HCT116 (cell line): ENCODE results near the gene SAMD1. TPM values are rescaled to one million over a fixed set of nuclear protein-coding genes. Genes with fewer than 3 reads are reported as not detected.

Experiments used
- ATAC-seq: fragments of 200-7000 bp; cut with Tn5 transposase; 2 replicates; pipeline ENCODE4 v1.9.1; 2020; ENCODE audit warnings: mild to moderate bottlenecking, moderate library complexity
- BruUV-seq: library from RNA; stranded (reverse); fragments of 400-500 nt; replicated peaks from 2 replicates; lab custom pipeline; 2021; lab: Mats Ljungman, UMichigan
- CTCF ChIA-PET: fragments of 300-600 bp; sonication (Branson Sonifier 250); formaldehyde crosslinking; loops from one replicate; lab custom pipeline; 2021; ENCODE audit warnings: antibody characterized with exemption; lab: Charles Lee
- POLR2A ChIA-PET: fragments of 300-600, 350-600 bp; sonication (Branson Sonifier 250); formaldehyde crosslinking; loops from one replicate; lab custom pipeline; 2021; ENCODE audit warnings: antibody characterized with exemption; lab: Charles Lee
- RAD21 ChIA-PET, 2 experiments: fragments of 300-600 bp; sonication (Branson Sonifier 250); formaldehyde crosslinking; loops; one replicate each; lab custom pipeline; 2023; ENCODE audit warnings: low total read pairs in 2 of 2; ENCODE audit not compliant: uncharacterized antibody in 2 of 2, unreplicated experiment in 2 of 2, low non-redundant PET in 1 of 2; lab: Charles Lee
- DNase-seq: peaks from one replicate; pipeline ENCODE4 v3.0.0-alpha.2; 2010; ENCODE audit warnings: low read depth, low spot score
- H2AFZ ChIP-seq: fragments of 200-600 bp; shearing (Covaris generic), sonication (generic); 2 replicates; pipeline ENCODE4 v1.6.1; 2017; ENCODE audit warnings: low read depth, mixed run types, mixed read lengths, antibody characterized with exemption, low read length; ENCODE audit not compliant: poor library complexity, severe bottlenecking
- H3K27ac ChIP-seq: 2 replicates; pipeline ENCODE4 v1.5.1; 2012; ENCODE audit warnings: low read depth, low read length
- H3K27me3 ChIP-seq: fragments of 200-600 bp; sonication (generic); 2 replicates; pipeline ENCODE4 v1.6.1; 2016; ENCODE audit warnings: mixed run types, low read length, mixed read lengths; ENCODE audit not compliant: insufficient read depth
- H3K36me3 ChIP-seq, 2 experiments: fragments of 200-500 bp in 1 of 2; fragments of 200-600 bp in 1 of 2; sonication (Bioruptor generic) in 1 of 2; sonication (generic) in 1 of 2; 2 replicates each; pipeline versions ENCODE4 v1.5.1 to v1.6.1; 2014 to 2016; ENCODE audit warnings: low read length in 2 of 2, inconsistent platforms in 1 of 2, mixed read lengths in 1 of 2, mixed run types in 1 of 2; ENCODE audit not compliant: insufficient read depth in 2 of 2, control insufficient read depth in 1 of 2
- H3K4me1 ChIP-seq, 2 experiments: fragments of 200-600 bp in 1 of 2; sonication (generic) in 1 of 2; 2 replicates each; pipeline versions ENCODE4 v1.5.1 to v1.6.1; 2012 to 2017; ENCODE audit warnings: low read length in 2 of 2, inconsistent platforms in 1 of 2, mild to moderate bottlenecking in 1 of 2, mixed read lengths in 1 of 2, mixed run types in 1 of 2, moderate library complexity in 1 of 2; ENCODE audit not compliant: insufficient read depth in 2 of 2, control insufficient read depth in 1 of 2
- H3K4me2 ChIP-seq: fragments of 200-600 bp; sonication (generic); 2 replicates; pipeline ENCODE4 v1.6.1; 2017; ENCODE audit warnings: mixed run types, low read length, mixed read lengths
- H3K4me3 ChIP-seq, 2 experiments: fragments of 200-600 bp in 1 of 2; sonication (generic) in 1 of 2; replicated peaks in 1 of 2; 2 replicates each; pipeline ENCODE4 v1.5.1; 2011 to 2016; ENCODE audit warnings: low read length in 2 of 2, control low read depth in 1 of 2, low read depth in 1 of 2, mild to moderate bottlenecking in 1 of 2, mixed read lengths in 1 of 2, mixed run types in 1 of 2
- H3K79me2 ChIP-seq: fragments of 200-600 bp; sonication (generic); 2 replicates; pipeline ENCODE4 v1.6.1; 2017; ENCODE audit warnings: mild to moderate bottlenecking, mixed run types, low read length, moderate library complexity, mixed read lengths; ENCODE audit not compliant: insufficient read depth
- H3K9ac ChIP-seq: fragments of 200-600 bp; sonication (generic); 2 replicates; pipeline ENCODE4 v1.6.1; 2016; ENCODE audit warnings: low read length, mixed read lengths
- H3K9me2 ChIP-seq: fragments of 200-600 bp; sonication (generic), shearing (Covaris generic); 2 replicates; pipeline ENCODE4 v1.6.1; 2017; ENCODE audit warnings: mixed run types, mild to moderate bottlenecking, moderate library complexity; ENCODE audit not compliant: insufficient read depth
- H3K9me3 ChIP-seq, 2 experiments: fragments of 200-500 bp in 1 of 2; fragments of 200-600 bp in 1 of 2; sonication (Bioruptor generic) in 1 of 2; sonication (generic) in 1 of 2; 2 replicates each; pipeline ENCODE4 v1.6.1; 2014 to 2017; ENCODE audit warnings: low read length in 2 of 2, mixed read lengths in 2 of 2, inconsistent platforms in 1 of 2, low read depth in 1 of 2, mild to moderate bottlenecking in 1 of 2, mixed run types in 1 of 2, moderate library complexity in 1 of 2; ENCODE audit not compliant: control insufficient read depth in 1 of 2, insufficient read depth in 1 of 2
- H4K20me1 ChIP-seq: fragments of 200-600 bp; sonication (generic), shearing (Covaris generic); 2 replicates; pipeline ENCODE4 v1.6.1; 2017; ENCODE audit warnings: mixed run types, mild to moderate bottlenecking, moderate library complexity; ENCODE audit not compliant: insufficient read depth
- CBX3 ChIP-seq: IDR thresholded peaks from 2 replicates; pipeline ENCODE4 v1.6.1; 2012; ENCODE audit warnings: low read depth
- FOSL1 ChIP-seq: IDR thresholded peaks from 2 replicates; pipeline ENCODE4 v1.6.1; 2012; ENCODE audit warnings: low read depth
- MAX ChIP-seq: IDR thresholded peaks from 2 replicates; pipeline ENCODE4 v1.6.1; 2012
- SP1 ChIP-seq: IDR thresholded peaks from 2 replicates; pipeline ENCODE4 v1.6.1; 2012; ENCODE audit warnings: low read depth
- TCF7L2 ChIP-seq: IDR thresholded peaks from 2 replicates; pipeline ENCODE4 v1.7.0; 2011; ENCODE audit warnings: borderline replicate concordance, inconsistent platforms; ENCODE audit not compliant: insufficient read depth, insufficient read length; ENCODE audit errors: extremely low read depth
- ZNF274 ChIP-seq: fragments of 200-500 bp; sonication (Bioruptor generic); IDR thresholded peaks from 2 replicates; pipeline ENCODE4 v1.6.1; 2014; ENCODE audit warnings: mild to moderate bottlenecking, low read depth, low read length, inconsistent platforms
- intact Hi-C: fragments of 100-400 bp; cut with micrococcal nuclease; formaldehyde crosslinking; loops from 2 replicates; pipeline ENCODE4 v1.10.0; 2022
- total RNA-seq: library from RNA; stranded (reverse); gene quantifications from one replicate; pipeline ENCODE4 v1.2.1, GENCODE V29; 2021; ENCODE audit not compliant: unreplicated experiment
- TF ChIP-seq, protein P1 (sequence below): IDR thresholded peaks from 2 replicates; pipeline ENCODE4 v1.6.1; 2011; ENCODE audit warnings: mild to moderate bottlenecking, low read length, moderate library complexity; ENCODE audit not compliant: insufficient replicate concordance; ENCODE audit errors: extremely low read depth
- TF ChIP-seq, protein P2 (sequence below), 3 experiments: fragments of 200-600 bp in 1 of 3; sonication (generic) in 1 of 3; IDR thresholded peaks in 2 of 3; conservative IDR thresholded peaks in 1 of 3; 2 replicates each; pipeline ENCODE4 v1.5.1; 2012 to 2017; ENCODE audit warnings: low read depth in 2 of 3, low read length in 2 of 3, antibody characterized with exemption in 1 of 3, borderline replicate concordance in 1 of 3, control low read depth in 1 of 3, mild to moderate bottlenecking in 1 of 3, mixed read lengths in 1 of 3, mixed run types in 1 of 3, moderate library complexity in 1 of 3; ENCODE audit not compliant: insufficient read depth in 1 of 3

SAMD1 gene
- total RNA-seq, 1 experiment from 2014 or later = 62.9 TPM

DNA sequence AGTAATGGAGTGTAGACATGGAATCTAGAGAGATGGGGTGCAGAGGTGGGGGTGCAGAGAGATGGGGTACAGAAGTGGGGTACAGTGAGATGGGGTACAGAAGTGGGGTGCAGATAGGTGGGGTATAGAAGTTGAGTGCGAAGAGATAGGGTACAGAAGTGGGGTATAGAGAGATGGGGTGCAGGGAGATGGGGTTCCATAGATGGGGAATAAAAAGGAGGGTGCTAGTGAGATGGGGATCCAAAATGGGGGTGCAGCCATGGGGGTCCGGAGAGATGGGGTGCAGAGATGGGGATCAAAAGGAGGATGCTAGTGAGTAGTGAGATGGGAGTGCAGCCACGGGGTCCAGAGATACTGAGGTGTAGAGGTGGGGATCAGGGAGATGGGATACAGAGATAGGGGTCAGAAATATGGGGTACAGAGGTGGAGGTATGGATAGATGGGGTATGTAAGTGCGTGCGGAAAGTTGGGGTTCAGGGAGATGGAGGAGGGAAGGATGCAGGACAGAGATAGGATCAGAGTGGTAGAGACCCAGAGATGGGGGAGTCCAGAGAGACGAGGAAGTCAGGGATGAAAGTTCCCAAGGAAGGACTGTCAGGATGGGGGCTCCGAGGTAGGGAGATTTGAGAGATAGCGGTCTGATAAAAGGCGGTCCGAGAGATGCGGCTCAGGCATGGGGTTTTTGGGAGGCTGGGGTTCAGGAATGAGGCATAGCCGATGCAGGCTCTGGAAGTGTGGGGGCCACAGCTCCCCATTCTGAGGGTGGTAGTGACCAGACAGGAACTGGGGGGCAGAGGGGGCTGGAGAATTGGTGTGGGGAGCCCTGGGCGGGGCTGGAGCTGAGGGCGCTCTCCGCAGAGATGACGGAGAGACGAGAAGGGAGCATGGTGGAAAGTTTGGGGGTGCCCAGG, 32.1 kb downstream of the SAMD1 start:
- Histone ChIP-seq H2AFZ (peak overlapping the region; percentile 73), H3K9ac (peak overlapping the region; percentile 25; the same call in 1 of the 2 replicates)
- ATAC-seq = no peak
- TF ChIP-seq FOSL1 = no peak
- TF ChIP-seq, protein P1, sequence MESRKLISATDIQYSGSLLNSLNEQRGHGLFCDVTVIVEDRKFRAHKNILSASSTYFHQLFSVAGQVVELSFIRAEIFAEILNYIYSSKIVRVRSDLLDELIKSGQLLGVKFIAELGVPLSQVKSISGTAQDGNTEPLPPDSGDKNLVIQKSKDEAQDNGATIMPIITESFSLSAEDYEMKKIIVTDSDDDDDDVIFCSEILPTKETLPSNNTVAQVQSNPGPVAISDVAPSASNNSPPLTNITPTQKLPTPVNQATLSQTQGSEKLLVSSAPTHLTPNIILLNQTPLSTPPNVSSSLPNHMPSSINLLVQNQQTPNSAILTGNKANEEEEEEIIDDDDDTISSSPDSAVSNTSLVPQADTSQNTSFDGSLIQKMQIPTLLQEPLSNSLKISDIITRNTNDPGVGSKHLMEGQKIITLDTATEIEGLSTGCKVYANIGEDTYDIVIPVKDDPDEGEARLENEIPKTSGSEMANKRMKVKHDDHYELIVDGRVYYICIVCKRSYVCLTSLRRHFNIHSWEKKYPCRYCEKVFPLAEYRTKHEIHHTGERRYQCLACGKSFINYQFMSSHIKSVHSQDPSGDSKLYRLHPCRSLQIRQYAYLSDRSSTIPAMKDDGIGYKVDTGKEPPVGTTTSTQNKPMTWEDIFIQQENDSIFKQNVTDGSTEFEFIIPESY = no peak
- TF ChIP-seq ZNF274 = no peak
- no peak for TF ChIP-seq TCF7L2
- no peak for TF ChIP-seq CBX3
- no peak for TF ChIP-seq MAX
- no peak for TF ChIP-seq SP1
- TF ChIP-seq, protein P2, sequence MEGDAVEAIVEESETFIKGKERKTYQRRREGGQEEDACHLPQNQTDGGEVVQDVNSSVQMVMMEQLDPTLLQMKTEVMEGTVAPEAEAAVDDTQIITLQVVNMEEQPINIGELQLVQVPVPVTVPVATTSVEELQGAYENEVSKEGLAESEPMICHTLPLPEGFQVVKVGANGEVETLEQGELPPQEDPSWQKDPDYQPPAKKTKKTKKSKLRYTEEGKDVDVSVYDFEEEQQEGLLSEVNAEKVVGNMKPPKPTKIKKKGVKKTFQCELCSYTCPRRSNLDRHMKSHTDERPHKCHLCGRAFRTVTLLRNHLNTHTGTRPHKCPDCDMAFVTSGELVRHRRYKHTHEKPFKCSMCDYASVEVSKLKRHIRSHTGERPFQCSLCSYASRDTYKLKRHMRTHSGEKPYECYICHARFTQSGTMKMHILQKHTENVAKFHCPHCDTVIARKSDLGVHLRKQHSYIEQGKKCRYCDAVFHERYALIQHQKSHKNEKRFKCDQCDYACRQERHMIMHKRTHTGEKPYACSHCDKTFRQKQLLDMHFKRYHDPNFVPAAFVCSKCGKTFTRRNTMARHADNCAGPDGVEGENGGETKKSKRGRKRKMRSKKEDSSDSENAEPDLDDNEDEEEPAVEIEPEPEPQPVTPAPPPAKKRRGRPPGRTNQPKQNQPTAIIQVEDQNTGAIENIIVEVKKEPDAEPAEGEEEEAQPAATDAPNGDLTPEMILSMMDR (IDR thresholded peaks at IDR 0.05 in 2 of 3, conservative IDR thresholded peaks at IDR 0.05 in 1 of 3; ENCODE audit: borderline replicate concordance in 1 of 3, insufficient read depth in 1 of 3, low read depth in 2 of 3, low read length in 2 of 3) = no peak
- TF ChIP-seq, all 23 proteins: peak for 0
- Histone ChIP-seq H3K4me2 (peak overlapping the region; percentile 81), H4K20me1 (no peaks in the 10 kb centered on the region), H3K9me2 (no peaks in the 10 kb centered on the region), H3K79me2 (no peaks in the 10 kb centered on the region), H3K27ac (peak overlapping the region; percentile 31; the same call in 1 of the 2 replicates), H3K9me3 (no peaks in the 10 kb centered on the region), H3K27me3 (no peaks in the 10 kb centered on the region), H3K36me3 (no peaks in the 10 kb centered on the region), H3K4me1 (peaks cover 22 to 36% of the 10 kb centered on the region in 2 experiments), H3K4me3 (peak overlapping the region; percentile 50 to 56)
- POLR2A ChIA-PET = interaction anchor here (0.6 to 0.9 kb wide), 3 partner anchors 203 to 428 kb away, joined by 3 to 4 read pairs (median 3); partner anchors contain the start of gene ZSWIM4
- CTCF ChIA-PET = interaction anchor here (0.6 to 5.7 kb wide), 17 partner anchors 7 to 217 kb away, joined by 3 to 83 read pairs (median 6); partner anchors contain the start of genes ASF1B, IL27RA, MISP3 and RFX1
- BruUV-seq = no TSS peak
- RAD21 ChIA-PET = no interaction called here
- intact Hi-C loops = no loop called here
- no peak for DNase-seq
